K562 (cell line): ENCODE data around the gene PGLYRP4. TPM values are rescaled to one million over a fixed set of nuclear protein-coding genes. Genes with fewer than 3 reads are reported as not detected.

Experiments used
- ATAC-seq: fragments of 200-7000 bp; cut with Tn5 transposase; 3 replicates; pipeline ENCODE4 v1.9.1; 2020; ENCODE audit warnings: moderate library complexity
- BruUV-seq: library from RNA; stranded (reverse); fragments of 400-500 nt; replicated peaks from 2 replicates; lab custom pipeline; 2021; lab: Mats Ljungman, UMichigan
- CTCF ChIA-PET: fragments of 300-600 bp; formaldehyde crosslinking; extraction: SDS; loops from one replicate; lab custom pipeline; 2021; ENCODE audit warnings: low intra/inter-chr PET ratio; lab: Yijun Ruan, JAX
- POLR2A ChIA-PET: fragments of 300-600, 350-650 bp; sonication (Branson Sonifier 250); formaldehyde crosslinking; extraction: SDS; loops from one replicate; lab custom pipeline; 2021; ENCODE audit warnings: antibody characterized with exemption, inconsistent platforms; lab: Yijun Ruan, JAX
- DNase-seq, 4 experiments: peaks; one replicate each; pipeline versions ENCODE4 v3.0.0 to v3.0.0-alpha.2; 2011 to 2018; ENCODE audit warnings: low spot score in 3 of 4, mixed read lengths in 3 of 4; ENCODE audit errors: extremely low read depth in 1 of 4
- FAIRE-seq: peaks from 2 replicates; lab custom pipeline; 2011; peaks lifted over from hg19 to GRCh38; lab: Jason Lieb, UNC
- H2AFZ ChIP-seq: 2 replicates; pipeline ENCODE4 v1.6.0; 2011; ENCODE audit warnings: low read depth, low read length, control low read depth, inconsistent platforms
- H3K27ac ChIP-seq: fragments of 200-600 bp; 3 replicates; pipeline ENCODE4 v1.8.0; 2011; ENCODE audit warnings: low read depth, mild to moderate bottlenecking, control low read depth, inconsistent platforms, low read length, moderate library complexity, mixed read lengths; ENCODE audit errors: extremely low read depth
- H3K27me3 ChIP-seq, 2 experiments: fragments of 300-600 bp in 1 of 2; 2 replicates in 1 of 2; 3 replicates in 1 of 2; pipeline versions ENCODE4 v1.6.0 to v1.8.0; 2011; ENCODE audit warnings: inconsistent platforms in 2 of 2, low read length in 2 of 2, mild to moderate bottlenecking in 1 of 2, mixed read lengths in 1 of 2, moderate library complexity in 1 of 2; ENCODE audit not compliant: control insufficient read depth in 2 of 2, insufficient read depth in 2 of 2
- H3K36me3 ChIP-seq: fragments of 300-600 bp; 3 replicates; pipeline ENCODE4 v1.8.0; 2011; ENCODE audit warnings: mild to moderate bottlenecking, low read length, inconsistent platforms; ENCODE audit not compliant: control insufficient read depth, insufficient read depth
- H3K4me1 ChIP-seq, 2 experiments: fragments of 200-600 bp in 1 of 2; replicated peaks in 1 of 2; 2 replicates in 1 of 2; 3 replicates in 1 of 2; pipeline versions ENCODE4 v1.5.1 to v1.8.0; 2011; ENCODE audit warnings: inconsistent platforms in 2 of 2, low read length in 2 of 2, mild to moderate bottlenecking in 1 of 2, mixed read lengths in 1 of 2, moderate library complexity in 1 of 2; ENCODE audit not compliant: control insufficient read depth in 2 of 2, insufficient read depth in 2 of 2
- H3K4me2 ChIP-seq: 2 replicates; pipeline ENCODE4 v1.6.1; 2011; ENCODE audit warnings: low read length, control low read depth, inconsistent platforms, mixed read lengths; ENCODE audit not compliant: insufficient read depth
- H3K4me3 ChIP-seq: fragments of 200-600 bp; sonication (generic), shearing (Covaris generic); 2 replicates; pipeline ENCODE4 v1.5.1; 2016; ENCODE audit warnings: control low read depth, inconsistent platforms
- H3K79me2 ChIP-seq: fragments of 200-600 bp; 3 replicates; pipeline ENCODE4 v1.8.0; 2011; ENCODE audit warnings: low read length, inconsistent platforms; ENCODE audit not compliant: control insufficient read depth, insufficient read depth
- H3K9ac ChIP-seq, 2 experiments: 2 replicates each; pipeline versions ENCODE4 v1.6.0 to v1.6.1; 2011; ENCODE audit warnings: low read depth in 2 of 2, low read length in 2 of 2, control low read depth in 1 of 2, inconsistent platforms in 1 of 2, mild to moderate bottlenecking in 1 of 2, mixed read lengths in 1 of 2; ENCODE audit not compliant: insufficient read depth in 1 of 2
- H3K9me1 ChIP-seq: one replicate; pipeline ENCODE4 v1.6.0; 2011; ENCODE audit warnings: inconsistent platforms, mild to moderate bottlenecking, low read length, moderate library complexity; ENCODE audit not compliant: control insufficient read depth, insufficient read depth
- H3K9me3 ChIP-seq: replicated peaks from 2 replicates; pipeline ENCODE4 v1.5.1; 2011; ENCODE audit warnings: low read depth, low read length, inconsistent platforms; ENCODE audit not compliant: control insufficient read depth, insufficient read depth
- H4K20me1 ChIP-seq: replicated peaks from 2 replicates; pipeline ENCODE4 v1.6.1; 2011; ENCODE audit warnings: low read length, inconsistent platforms, mixed read lengths; ENCODE audit not compliant: control insufficient read depth, insufficient read depth
- ADNP ChIP-seq: fragments of 200-800 bp; sonication (Bioruptor generic); IDR thresholded peaks from 2 replicates; pipeline ENCODE4 v1.6.1; 2016; ENCODE audit warnings: missing genetic modification characterization, missing compliant biosample characterization
- CTCFL ChIP-seq: IDR thresholded peaks from 2 replicates; pipeline ENCODE4 v1.6.1; 2011; ENCODE audit warnings: borderline replicate concordance, low read depth, mild to moderate bottlenecking, moderate library complexity, low read length; ENCODE audit not compliant: insufficient read depth, poor library complexity, severe bottlenecking
- EP400 ChIP-seq: fragments of 450-650 bp; IDR thresholded peaks from 2 replicates; pipeline ENCODE4 v1.6.1; 2017; ENCODE audit warnings: antibody characterized with exemption, mild to moderate bottlenecking, moderate library complexity
- GATAD2A ChIP-seq: fragments of 450-650 bp; IDR thresholded peaks from 2 replicates; pipeline ENCODE4 v1.6.1; 2017
- POLR2B ChIP-seq: fragments of 450-650 bp; IDR thresholded peaks from 2 replicates; pipeline ENCODE4 v1.6.1; 2018; ENCODE audit warnings: low read depth; ENCODE audit not compliant: partially characterized antibody
- POLR3G ChIP-seq: IDR thresholded peaks from 2 replicates; pipeline ENCODE4 v1.6.1; 2011; ENCODE audit not compliant: insufficient read length, insufficient replicate concordance; ENCODE audit errors: extremely low read depth
- SMARCA5 ChIP-seq: fragments of 450-650 bp; IDR thresholded peaks from 2 replicates; pipeline ENCODE4 v1.6.1; 2016
- ZBTB11 ChIP-seq, 3 experiments: fragments of 200-800 bp in 1 of 3; fragments of 250-450 bp in 1 of 3; fragments of 450-650 bp in 1 of 3; sonication (Bioruptor Pico) in 1 of 3; sonication (Bioruptor generic) in 1 of 3; formaldehyde crosslinking in 1 of 3; IDR thresholded peaks; 2 replicates each; pipeline versions ENCODE4 v1.6.1 to v1.8.0; 2016 to 2022; ENCODE audit warnings: mild to moderate bottlenecking in 2 of 3, missing genetic modification characterization in 2 of 3, missing compliant biosample characterization in 1 of 3, moderate library complexity in 1 of 3
- ZNF384 ChIP-seq: IDR thresholded peaks from 2 replicates; pipeline ENCODE4 v1.6.1; 2012; ENCODE audit warnings: low read depth, low read length, improper control_type of control experiment
- WGBS: fragments of 100-300 bp; shearing (Covaris generic); methylation state at CpG from one replicate; pipeline ENCODE4 v1.1.6; 2016; ENCODE audit warnings: low coverage, mixed read lengths; ENCODE audit not compliant: insufficient coverage; ENCODE audit errors: missing lambda C conversion rate; 5-methylcytosine and 5-hydroxymethylcytosine counted together
- in situ Hi-C: fragments of 300-500 bp; cut with MboI; formaldehyde crosslinking; loops from 4 replicates; pipeline ENCODE4 v1.15.0; 2018; ENCODE audit warnings: inconsistent platforms, mixed read lengths
- intact Hi-C: fragments of 100-400 bp; cut with micrococcal nuclease; formaldehyde crosslinking; loops from 2 replicates; pipeline ENCODE4 v1.14.2; 2022
- polyA plus RNA-seq, 8 experiments: library from polyadenylated mRNA; depleted of rRNA in 4 of 8; stranded (reverse) in 5 of 8; unstranded in 3 of 8; fragments of >200 nt; fragmentation: Nextera tagmentation in 2 of 8; fragmentation: Illumina TruSeq in 1 of 8; extraction: Ambion mirVana in 2 of 8; extraction: Trizol in 1 of 8; gene quantifications; 2 replicates each; pipeline versions ENCODE4 v1.2.1 to v1.2.3, GENCODE V29; 2011 to 2014; ENCODE audit warnings: inconsistent platforms in 1 of 8, missing spikeins in 1 of 8
- total RNA-seq, 7 experiments: library from RNA; depleted of rRNA in 6 of 7; stranded (reverse); fragments of >200 nt in 6 of 7; fragmentation: Illumina TruSeq in 2 of 7; extraction: Trizol in 2 of 7; gene quantifications; 2 replicates each; pipeline versions ENCODE4 v1.2.1 to v1.2.3, GENCODE V29; 2011 to 2021; ENCODE audit warnings: low replicate concordance in 1 of 7

The PGLYRP4 gene
- total and polyA plus RNA-seq, 9 of the 15 experiments (the other 6 are each of a cell fraction or from before 2014, with no cell fraction given) = 0.06 to 0.13 (median 0.11) TPM; not detected in 6

- Histone ChIP-seq H3K9me1 (no peaks in the 10 kb centered on the region), H3K4me3 (no peak overlapping the region), H3K4me1 (0 out of 5 replicates have a peak, but pooled peaks cover 0 to 4% of the 10 kb centered on the region in 2 experiments), H3K79me2 (no peaks in the 10 kb centered on the region), H2AFZ (no peak overlapping the region), H3K36me3 (no peaks in the 10 kb centered on the region), H3K9me3 (peaks cover 7% of the 10 kb centered on the region; the same call in 1 of the 2 replicates), H3K27me3 (peaks cover 0 to 15% of the 10 kb centered on the region in 2 experiments; a peak in 4 of 5 replicates), H3K9ac (no peak overlapping the region), H4K20me1 (peaks cover 3% of the 10 kb centered on the region; the same call in 1 of the 2 replicates), H3K4me2 (no peak overlapping the region), H3K27ac (no peak overlapping the region)
- ATAC-seq = no peak
- no peak for DNase-seq
- whole genome bisulfite sequencing = 0% methylated on average over 4 of the region's 4 CpGs
- intact Hi-C loops (no loop called here), in situ Hi-C loops (no loop called here)
- POLR2A ChIA-PET = interaction anchor here (0.6 to 1.8 kb wide), 3 partner anchors 11 to 1223 kb away, joined by 3 to 5 read pairs (median 3); partner anchors contain the start of gene ADAR
- FAIRE-seq = no peak
- TF ChIP-seq ZNF384 = no peak
- TF ChIP-seq CTCFL = no peak
- no peak for TF ChIP-seq SMARCA5
- no peak for TF ChIP-seq EP400
- no peak for TF ChIP-seq POLR3G
- TF ChIP-seq ADNP = no peak
- no peak for TF ChIP-seq POLR2B
- TF ChIP-seq ZBTB11 (CRISPR knock-in tag; IDR thresholded peaks at IDR 0.05) = no peak
- no peak for TF ChIP-seq GATAD2A
- CTCF ChIA-PET = interaction anchor here (0.6 kb wide), 1 partner anchor 465 kb away, joined by 4 read pairs; no protein-coding TSS in a partner anchor
- no TSS peak for BruUV-seq
Observed at GRCh38 chr1:153384958-153385580, 36.4 kb upstream of the PGLYRP4 start.
